NCI-H524 treated with DMSO at 0.1 percent for 48 hours (cell line): ENCODE results near the gene THRA.
A peak's percentile ranks its signal among the peaks of the same experiment; 100 is the strongest.
"Not testable (repeated sequence)": the region's sequence is repeated elsewhere in the genome, so short reads cannot be mapped to it uniquely, and the experiment has no call there.

Source experiments
- DNase-seq: peaks from one replicate; lab custom pipeline; 2025; lab: John Stamatoyannopoulos, UW

THRA gene

GRCh38 chr17:40113110-40113906, 50.5 kb downstream of the THRA start:
- DNase-seq: peak; percentile 64

DNA sequence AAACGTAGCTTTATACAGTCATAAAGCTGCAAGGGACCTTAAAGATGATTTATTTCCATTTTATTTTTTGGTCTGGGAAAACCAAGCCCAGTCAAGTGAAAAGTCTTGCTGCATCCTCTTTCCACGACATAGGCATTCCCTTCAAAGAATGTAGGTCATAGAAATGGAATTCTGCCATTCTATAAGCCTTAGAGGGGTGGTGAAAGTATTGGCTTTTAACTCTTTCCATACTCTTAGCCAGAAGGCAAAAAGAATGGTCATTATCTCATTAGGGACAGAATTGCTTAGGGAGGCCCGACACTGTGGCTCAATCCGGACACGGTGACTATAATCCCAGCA, 51.1 kb downstream of the THRA start:
- DNase-seq: no peak

- DNase-seq: no peak
Measured at GRCh38 chr17:40115101-40115436, 52.3 kb downstream of the THRA start.

- no peak for DNase-seq
Measured at GRCh38 chr17:40121181-40122135, 58.7 kb downstream of the THRA start, which contains the start of gene MSL1. Gene MSL1, plus strand, starts transcription at chr17:40121971. Its CDS starts 642 bp downstream, at chr17:40122613.

- DNase-seq: no peak
Measured at GRCh38 chr17:40122136-40122998, 59.6 kb downstream of the THRA start.

DNA sequence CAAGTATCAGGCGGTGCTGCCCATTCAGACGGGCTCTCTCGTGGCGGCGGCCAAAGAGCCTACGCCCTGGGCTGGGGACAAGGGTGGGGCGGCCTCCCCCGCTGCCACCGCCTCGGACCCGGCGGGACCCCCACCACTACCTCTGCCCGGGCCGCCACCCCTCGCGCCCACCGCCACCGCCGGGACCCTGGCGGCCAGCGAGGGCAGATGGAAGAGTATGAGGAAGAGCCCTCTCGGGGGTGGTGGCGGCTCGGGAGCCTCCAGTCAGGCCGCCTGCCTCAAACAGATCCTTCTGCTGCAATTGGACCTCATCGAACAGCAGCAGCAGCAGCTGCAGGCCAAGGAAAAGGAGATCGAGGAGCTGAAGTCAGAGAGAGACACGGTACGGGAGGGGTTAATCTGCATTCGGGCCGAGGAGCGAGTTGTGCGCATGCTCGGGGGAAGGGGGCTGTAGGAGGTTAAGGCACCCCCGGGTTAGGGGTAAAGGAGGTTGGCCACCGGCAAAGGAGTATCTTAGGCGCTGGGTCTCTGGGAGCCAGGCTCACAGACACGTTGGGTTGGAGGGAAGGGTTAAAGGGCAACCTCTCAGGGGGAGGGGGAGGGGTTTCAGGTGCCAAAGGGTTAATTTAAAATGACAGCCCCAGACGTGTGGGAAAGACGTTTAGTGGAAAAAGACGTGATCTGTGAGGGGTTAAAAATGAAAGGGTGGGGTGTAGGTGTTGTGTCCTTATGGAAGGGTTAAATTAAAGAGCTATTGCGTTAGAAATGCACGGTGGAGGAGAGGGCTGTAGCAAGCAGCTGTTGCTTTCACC, 60.4 kb downstream of the THRA start:
- peak; percentile 49 for DNase-seq

- DNase-seq: no peak
Measured at GRCh38 chr17:40123811-40124114, 61.0 kb downstream of the THRA start.

DNA sequence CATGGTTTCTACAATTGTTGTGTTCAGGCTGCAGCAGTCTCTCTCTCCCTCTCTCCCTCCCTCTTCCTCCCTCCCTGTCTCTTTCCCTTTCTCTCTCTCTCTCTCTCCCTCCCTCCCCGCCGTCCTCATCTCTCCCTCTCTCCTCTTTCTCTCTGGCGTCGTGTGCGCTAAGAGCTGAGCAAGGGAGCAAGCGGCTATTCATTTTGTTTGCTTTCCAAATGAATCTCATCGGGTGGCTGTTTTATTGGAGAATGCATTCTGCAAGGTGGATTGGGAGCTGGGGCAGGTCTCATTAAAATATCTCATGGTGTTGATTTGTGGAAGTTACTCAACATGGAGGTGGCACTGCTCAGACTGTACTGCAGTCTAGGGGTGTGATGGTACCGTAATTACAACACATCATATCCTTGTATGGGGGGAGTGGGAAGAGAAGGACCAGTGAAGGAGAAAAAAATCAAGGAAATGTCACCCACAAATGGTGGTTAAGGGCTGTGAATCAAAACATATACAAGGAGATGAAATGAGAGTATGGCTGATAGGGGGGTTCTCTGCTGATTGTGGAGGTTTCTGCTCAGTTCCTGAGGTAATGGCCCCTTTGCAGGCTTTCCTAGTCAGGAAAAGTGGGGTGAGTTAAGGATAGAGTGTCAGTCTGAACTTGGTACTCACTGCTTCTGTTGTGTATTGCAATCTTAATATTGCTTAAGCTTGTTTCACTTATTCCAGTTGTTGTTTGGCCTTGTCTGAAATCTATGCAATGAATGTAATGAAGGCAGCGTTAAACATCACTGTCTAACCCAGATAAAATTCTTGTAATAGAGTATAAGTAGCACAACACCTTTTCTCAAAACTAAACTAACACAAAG, 61.7 kb downstream of the THRA start:
- no peak for DNase-seq

DNA sequence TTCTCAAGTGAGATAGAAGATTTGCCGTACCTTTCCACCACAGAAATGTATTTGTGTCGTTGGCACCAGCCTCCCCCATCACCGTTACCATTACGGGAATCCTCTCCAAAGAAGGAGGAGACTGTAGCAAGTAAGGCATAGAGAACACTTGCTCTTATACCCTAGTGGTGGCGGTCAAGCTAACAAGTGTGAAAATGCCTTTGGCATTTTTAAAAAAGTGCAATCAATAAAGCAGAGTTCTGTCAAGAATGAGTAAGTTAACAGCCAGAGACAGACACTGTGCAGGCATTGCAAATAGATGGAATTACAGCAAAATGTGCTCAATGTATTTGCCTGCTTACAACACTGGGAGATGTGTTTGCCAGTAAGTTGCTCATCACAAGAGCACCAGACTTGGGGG, 66.7 kb downstream of the THRA start:
- no peak for DNase-seq

DNA sequence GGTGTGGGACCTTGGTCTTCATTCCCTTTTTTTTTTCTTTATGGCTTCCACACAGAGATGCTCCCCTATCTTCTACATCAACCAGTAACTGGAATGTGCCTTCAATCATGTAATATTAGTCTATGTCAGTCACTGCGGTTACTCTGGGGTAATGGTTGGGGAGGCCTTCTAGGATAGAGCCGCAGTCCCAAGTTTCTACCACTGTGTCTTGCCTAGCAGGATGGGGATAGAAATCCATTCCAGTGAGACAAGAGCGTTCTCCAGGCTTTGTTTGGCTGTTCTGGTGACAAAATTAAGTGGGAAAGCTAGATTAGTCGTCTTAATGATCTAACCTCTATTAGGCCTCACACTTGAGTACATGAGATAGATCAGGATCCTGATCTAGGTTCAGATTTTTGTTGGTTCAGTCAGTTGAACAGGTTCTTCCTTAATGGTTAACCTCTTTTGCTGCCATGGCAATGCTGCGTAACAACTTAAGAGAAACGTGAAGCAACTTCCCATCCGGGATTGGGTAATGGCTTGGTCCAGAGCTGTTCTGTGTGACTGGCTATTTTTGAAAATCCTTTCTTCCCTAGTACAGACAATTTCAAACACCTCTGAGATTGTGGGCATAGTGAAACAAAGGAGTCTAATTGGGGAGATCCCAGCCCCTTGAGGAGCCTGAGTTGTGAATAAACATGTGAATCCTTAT, 67.7 kb downstream of the THRA start:
- no peak for DNase-seq

DNA sequence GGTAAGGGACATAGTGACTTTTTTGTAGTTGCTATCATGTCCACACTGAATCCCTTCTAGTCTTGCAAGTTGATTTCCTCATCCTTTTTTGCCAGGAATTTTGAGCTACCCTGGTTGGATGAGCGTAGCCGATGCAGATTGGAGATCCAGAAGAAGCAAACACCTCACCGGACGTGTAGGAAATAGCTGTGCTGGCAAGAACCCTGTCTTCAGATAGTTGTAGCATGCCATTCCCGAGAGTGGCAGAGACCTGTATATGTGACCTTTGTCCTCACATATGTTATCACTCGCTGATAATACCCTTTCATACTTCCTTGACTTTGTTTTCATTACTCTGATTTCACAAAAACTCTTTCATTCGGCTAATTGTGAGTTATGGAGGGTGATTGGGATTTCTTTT, 71.4 kb downstream of the THRA start:
- DNase-seq: no peak

DNA sequence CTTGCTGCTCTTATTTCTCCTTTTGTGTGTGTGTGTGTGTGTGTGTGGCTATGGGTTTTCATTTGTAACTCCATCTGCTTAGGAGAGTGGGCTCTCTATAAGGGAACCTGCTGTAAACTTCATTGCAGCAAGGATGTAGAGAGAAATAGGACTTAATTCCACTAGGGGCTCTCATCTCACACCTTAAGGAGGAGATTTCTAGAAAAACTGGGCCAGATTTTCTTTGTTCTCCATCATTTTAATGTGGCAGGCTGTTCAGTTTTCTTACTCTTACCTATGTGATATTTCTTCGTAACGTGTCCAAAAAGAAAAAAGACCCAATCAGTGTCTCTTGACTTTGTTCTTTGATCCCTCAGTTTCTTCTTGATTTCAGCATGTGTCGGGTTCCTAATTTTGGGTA, 73.1 kb downstream of the THRA start:
- DNase-seq: no peak

- DNase-seq: no peak
Measured at GRCh38 chr17:40139566-40140058, 76.8 kb downstream of the THRA start.

DNA sequence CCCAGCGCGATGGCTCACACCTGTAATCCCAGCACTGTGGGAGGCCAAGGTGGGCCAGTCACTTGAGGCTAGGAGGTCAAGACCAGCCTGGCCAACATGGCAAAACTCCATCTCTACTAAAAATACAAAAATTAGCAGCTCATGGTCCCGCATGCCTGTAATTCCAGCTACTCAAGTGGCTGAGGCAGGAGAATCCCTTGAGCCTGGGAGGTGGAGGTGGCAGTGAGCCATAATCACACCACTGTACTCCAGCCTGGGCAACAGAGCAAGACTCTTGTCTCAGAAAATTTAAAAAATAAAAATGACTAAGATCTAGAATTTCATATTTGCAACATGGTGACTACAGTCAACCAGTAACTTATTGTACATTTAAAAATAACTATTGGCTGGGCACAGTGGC, 80.4 kb downstream of the THRA start:
- DNase-seq: not testable (repeated sequence)
